CD4-positive, alpha-beta T cell treated with Interleukin-1 beta for 1 hour (primary cell): Measurements from ENCODE around the gene MMD.

Experiments used
- DNase-seq, 2 donors: peaks; one replicate each; pipeline ENCODE4 v3.0.0-alpha.2; 2020 to 2022

The MMD gene

GRCh38 chr17:55344514-55344997 lies 77.1 kb downstream of the MMD start:
- peak in 1 of 2 donors; percentile 61 for DNase-seq

GRCh38 chr17:55343900-55344513 lies 77.6 kb downstream of the MMD start:
- no peak for DNase-seq

- DNase-seq = no peak
These were observed 78.6 kb downstream of the MMD start for GRCh38 chr17:55342800-55343585.
